ENCODE measurements around the gene PAX6. TPM values are rescaled to one million over a fixed set of nuclear protein-coding genes. Genes with fewer than 3 reads are reported as not detected.

The PAX6 gene
- polyA plus RNA-seq (2013, experiment 1 of 2), result 254 TPM
- 259 TPM for polyA plus RNA-seq (2013, experiment 2 of 2)

- peak; percentile 97 for DNase-seq (ENCODE audit: low spot score)
- Histone ChIP-seq H3K27me3 (ENCODE audit: control insufficient read depth in 3 of 3, insufficient read depth in 3 of 3, low read depth in 1 of 3, low read length in 3 of 3) (peaks cover 4 to 20% (median 20%) of the 10 kb centered on the region in 3 experiments), H2BK15ac (ENCODE audit: low read length) (peak within 1 kb of the TSS; percentile 32), H3K4ac (ENCODE audit: low read length) (no peak within 1 kb of the TSS), H3K4me2 (ENCODE audit: insufficient read depth, low read length, poor library complexity, severe bottlenecking) (peak within 1 kb of the TSS; percentile 98), H2BK12ac (ENCODE audit: low read length) (peak within 1 kb of the TSS; percentile 76), H3K79me1 (ENCODE audit: low read depth, low read length) (peaks cover 6% of the 10 kb centered on the region), H3K23ac (ENCODE audit: low read depth, low read length, poor library complexity) (peak within 1 kb of the TSS; percentile 86), H3K36me3 (replicated peaks in 1 of 2; ENCODE audit: control insufficient read depth in 2 of 2, insufficient read depth in 2 of 2, low read length in 2 of 2) (peaks cover 0 to 23% of the 10 kb centered on the region in 2 donors), H3K9ac (ENCODE audit: low read depth, low read length, poor library complexity) (peak within 1 kb of the TSS; percentile 99), H3K9me3 (replicated peaks in 1 of 2; ENCODE audit: control insufficient read depth in 2 of 2, insufficient read depth in 1 of 2, low read depth in 1 of 2, low read length in 2 of 2) (peaks cover 0 to 7% of the 10 kb centered on the region in 2 donors), H3K14ac (ENCODE audit: low read length) (peak within 1 kb of the TSS; percentile 78), H2BK5ac (ENCODE audit: low read length) (peak within 1 kb of the TSS; percentile 98), H4K8ac (ENCODE audit: low read depth, low read length) (no peak within 1 kb of the TSS), H2AK5ac (ENCODE audit: low read depth, low read length) (peak within 1 kb of the TSS; percentile 89), H3K27ac (replicated peaks; ENCODE audit: low read length) (peak within 1 kb of the TSS; percentile 95), H2AFZ (ENCODE audit: low read length) (peak within 1 kb of the TSS; percentile 86), H4K91ac (ENCODE audit: low read depth, low read length, poor library complexity) (no peak within 1 kb of the TSS), H2BK120ac (ENCODE audit: low read depth, low read length) (peak within 1 kb of the TSS; percentile 40), H3K4me1 (ENCODE audit: control insufficient read depth in 2 of 2, insufficient read depth in 1 of 2, low read depth in 1 of 2, low read length in 2 of 2) (peaks cover 16 to 30% of the 10 kb centered on the region in 2 donors), H3K18ac (ENCODE audit: low read length) (peak within 1 kb of the TSS; percentile 98), H3K4me3 (ENCODE audit: low read length in 2 of 2) (peak within 1 kb of the TSS; percentile 59 to 93)
- WGBS, 2 donors (ENCODE audit: extremely low coverage in 2 of 2, insufficient read length in 2 of 2, insufficient replicate concordance in 1 of 2), result no CpG with 5 or more reads among the region's 49 CpGs
Measured at GRCh38 chr11:31810779-31811647, at the start of gene PAX6. Gene PAX6 (minus strand): TSS chr11:31811322. CDS start chr11:31806411, 4,911 bp downstream.

- no peak overlapping the region for H2AFZ ChIP-seq (ENCODE audit: low read length)
- no peaks in the 10 kb centered on the region for H3K36me3 ChIP-seq (replicated peaks in 1 of 2; ENCODE audit: control insufficient read depth in 2 of 2, insufficient read depth in 2 of 2, low read length in 2 of 2)
- H3K4me1 ChIP-seq (ENCODE audit: control insufficient read depth in 2 of 2, insufficient read depth in 1 of 2, low read depth in 1 of 2, low read length in 2 of 2), result peaks cover 0 to 2% of the 10 kb centered on the region in 2 donors
- H3K4ac ChIP-seq (ENCODE audit: low read length), result no peak overlapping the region
- H3K4me3 ChIP-seq (ENCODE audit: low read length in 2 of 2), result no peak overlapping the region
- no peak overlapping the region for H2BK12ac ChIP-seq (ENCODE audit: low read length)
- no peak overlapping the region for H3K4me2 ChIP-seq (ENCODE audit: insufficient read depth, low read length, poor library complexity, severe bottlenecking)
- no peak overlapping the region for H4K8ac ChIP-seq (ENCODE audit: low read depth, low read length)
- no peak overlapping the region for H2BK5ac ChIP-seq (ENCODE audit: low read length)
- peaks cover 0 to 11% (median 0%) of the 10 kb centered on the region in 3 experiments for H3K27me3 ChIP-seq (ENCODE audit: control insufficient read depth in 3 of 3, insufficient read depth in 3 of 3, low read depth in 1 of 3, low read length in 3 of 3)
- no peak overlapping the region for H3K23ac ChIP-seq (ENCODE audit: low read depth, low read length, poor library complexity)
- H4K91ac ChIP-seq (ENCODE audit: low read depth, low read length, poor library complexity), result no peak overlapping the region
- no peak overlapping the region for H3K18ac ChIP-seq (ENCODE audit: low read length)
- H3K9ac ChIP-seq (ENCODE audit: low read depth, low read length, poor library complexity), result no peak overlapping the region
- no peak overlapping the region for H2AK5ac ChIP-seq (ENCODE audit: low read depth, low read length)
- no peak overlapping the region for H2BK120ac ChIP-seq (ENCODE audit: low read depth, low read length)
- peaks cover 0 to 7% of the 10 kb centered on the region in 2 donors for H3K9me3 ChIP-seq (replicated peaks in 1 of 2; ENCODE audit: control insufficient read depth in 2 of 2, insufficient read depth in 1 of 2, low read depth in 1 of 2, low read length in 2 of 2)
- H3K27ac ChIP-seq (replicated peaks; ENCODE audit: low read length), result no peak overlapping the region
- no peak overlapping the region for H2BK15ac ChIP-seq (ENCODE audit: low read length)
- H3K79me1 ChIP-seq (ENCODE audit: low read depth, low read length), result no peaks in the 10 kb centered on the region
- no peak overlapping the region for H3K14ac ChIP-seq (ENCODE audit: low read length)
- DNase-seq (ENCODE audit: low spot score), result no peak
Measured at GRCh38 chr11:31860391-31860790, 49.3 kb upstream of the PAX6 start.

- Histone ChIP-seq H3K18ac (ENCODE audit: low read length) (no peak overlapping the region), H2BK5ac (ENCODE audit: low read length) (no peak overlapping the region), H2BK12ac (ENCODE audit: low read length) (no peak overlapping the region), H3K27me3 (ENCODE audit: control insufficient read depth in 3 of 3, insufficient read depth in 3 of 3, low read depth in 1 of 3, low read length in 3 of 3) (peaks cover 0 to 17% (median 0%) of the 10 kb centered on the region in 3 experiments), H3K36me3 (replicated peaks in 1 of 2; ENCODE audit: control insufficient read depth in 2 of 2, insufficient read depth in 2 of 2, low read length in 2 of 2) (no peaks in the 10 kb centered on the region), H3K27ac (replicated peaks; ENCODE audit: low read length) (no peak overlapping the region), H2AK5ac (ENCODE audit: low read depth, low read length) (no peak overlapping the region), H3K4me3 (ENCODE audit: low read length in 2 of 2) (no peak overlapping the region), H3K4ac (ENCODE audit: low read length) (no peak overlapping the region), H3K4me2 (ENCODE audit: insufficient read depth, low read length, poor library complexity, severe bottlenecking) (no peak overlapping the region), H4K91ac (ENCODE audit: low read depth, low read length, poor library complexity) (no peak overlapping the region), H3K4me1 (ENCODE audit: control insufficient read depth in 2 of 2, insufficient read depth in 1 of 2, low read depth in 1 of 2, low read length in 2 of 2) (no peaks in the 10 kb centered on the region), H3K9ac (ENCODE audit: low read depth, low read length, poor library complexity) (no peak overlapping the region), H3K9me3 (replicated peaks in 1 of 2; ENCODE audit: control insufficient read depth in 2 of 2, insufficient read depth in 1 of 2, low read depth in 1 of 2, low read length in 2 of 2) (no peaks in the 10 kb centered on the region), H2BK15ac (ENCODE audit: low read length) (no peak overlapping the region), H2BK120ac (ENCODE audit: low read depth, low read length) (no peak overlapping the region), H2AFZ (ENCODE audit: low read length) (no peak overlapping the region), H3K23ac (ENCODE audit: low read depth, low read length, poor library complexity) (no peak overlapping the region), H3K14ac (ENCODE audit: low read length) (no peak overlapping the region), H3K79me1 (ENCODE audit: low read depth, low read length) (no peaks in the 10 kb centered on the region), H4K8ac (ENCODE audit: low read depth, low read length) (no peak overlapping the region)
- DNase-seq (ENCODE audit: low spot score), result no peak
Measured at GRCh38 chr11:31856248-31856647, 45.1 kb upstream of the PAX6 start.

GRCh38 chr11:31855466-31855865 is 44.3 kb upstream of the PAX6 start:
- H3K9ac ChIP-seq (ENCODE audit: low read depth, low read length, poor library complexity), result no peak overlapping the region
- no peak overlapping the region for H3K4me3 ChIP-seq (ENCODE audit: low read length in 2 of 2)
- H3K4me1 ChIP-seq (ENCODE audit: control insufficient read depth in 2 of 2, insufficient read depth in 1 of 2, low read depth in 1 of 2, low read length in 2 of 2), result no peaks in the 10 kb centered on the region
- no peak overlapping the region for H2AFZ ChIP-seq (ENCODE audit: low read length)
- H3K14ac ChIP-seq (ENCODE audit: low read length), result no peak overlapping the region
- H2BK5ac ChIP-seq (ENCODE audit: low read length), result no peak overlapping the region
- no peak overlapping the region for H4K91ac ChIP-seq (ENCODE audit: low read depth, low read length, poor library complexity)
- no peaks in the 10 kb centered on the region for H3K9me3 ChIP-seq (replicated peaks in 1 of 2; ENCODE audit: control insufficient read depth in 2 of 2, insufficient read depth in 1 of 2, low read depth in 1 of 2, low read length in 2 of 2)
- no peak overlapping the region for H3K4me2 ChIP-seq (ENCODE audit: insufficient read depth, low read length, poor library complexity, severe bottlenecking)
- no peak overlapping the region for H2AK5ac ChIP-seq (ENCODE audit: low read depth, low read length)
- no peaks in the 10 kb centered on the region for H3K79me1 ChIP-seq (ENCODE audit: low read depth, low read length)
- no peak overlapping the region for H2BK120ac ChIP-seq (ENCODE audit: low read depth, low read length)
- no peak overlapping the region for H3K18ac ChIP-seq (ENCODE audit: low read length)
- no peak overlapping the region for H3K23ac ChIP-seq (ENCODE audit: low read depth, low read length, poor library complexity)
- H2BK15ac ChIP-seq (ENCODE audit: low read length), result no peak overlapping the region
- H4K8ac ChIP-seq (ENCODE audit: low read depth, low read length), result no peak overlapping the region
- no peaks in the 10 kb centered on the region for H3K36me3 ChIP-seq (replicated peaks in 1 of 2; ENCODE audit: control insufficient read depth in 2 of 2, insufficient read depth in 2 of 2, low read length in 2 of 2)
- no CpG with 5 or more reads among the region's 1 CpG for WGBS, 2 donors (ENCODE audit: extremely low coverage in 2 of 2, insufficient read length in 2 of 2, insufficient replicate concordance in 1 of 2)
- H3K4ac ChIP-seq (ENCODE audit: low read length), result no peak overlapping the region
- peaks cover 0 to 23% (median 0%) of the 10 kb centered on the region in 3 experiments for H3K27me3 ChIP-seq (ENCODE audit: control insufficient read depth in 3 of 3, insufficient read depth in 3 of 3, low read depth in 1 of 3, low read length in 3 of 3)
- no peak overlapping the region for H2BK12ac ChIP-seq (ENCODE audit: low read length)
- H3K27ac ChIP-seq (replicated peaks; ENCODE audit: low read length), result no peak overlapping the region
- no peak for DNase-seq (ENCODE audit: low spot score)
